GM12873 (cell line): ENCODE results near the gene SCN5A.

Experiments used
- CTCF ChIP-seq: IDR thresholded peaks from 2 replicates; pipeline ENCODE4 v1.5.1; 2012; ENCODE audit warnings: low read depth, mild to moderate bottlenecking, moderate library complexity, low read length, control low read depth; ENCODE audit not compliant: insufficient read depth; ENCODE audit errors: missing control alignments

Gene SCN5A

GRCh38 chr3:38687321-38687720 lies 37.8 kb upstream of the SCN5A start:
- no peak for TF ChIP-seq CTCF

DNA sequence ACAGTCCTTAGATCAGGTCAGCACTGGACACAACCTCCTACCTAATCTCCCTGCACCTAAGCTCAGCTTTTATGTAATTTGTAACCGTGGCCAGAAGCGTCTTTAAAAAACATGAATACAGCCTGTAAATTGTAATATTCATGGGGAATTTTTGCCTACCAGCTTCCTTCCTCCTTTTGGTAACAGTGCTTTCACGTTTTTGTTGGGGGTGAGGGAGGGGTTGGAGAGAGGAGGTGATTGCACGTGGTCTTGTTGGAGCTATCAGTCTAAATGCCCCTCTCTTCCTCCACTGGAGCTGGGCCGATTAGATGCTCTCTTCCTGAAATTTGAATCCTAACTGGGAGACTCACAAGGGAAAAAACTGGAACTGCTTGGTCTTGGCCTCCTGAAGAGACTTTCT lies 35.1 kb upstream of the SCN5A start:
- TF ChIP-seq CTCF = no peak

- no peak for TF ChIP-seq CTCF
These were observed 20.2 kb upstream of the SCN5A start for GRCh38 chr3:38669668-38670067.

DNA sequence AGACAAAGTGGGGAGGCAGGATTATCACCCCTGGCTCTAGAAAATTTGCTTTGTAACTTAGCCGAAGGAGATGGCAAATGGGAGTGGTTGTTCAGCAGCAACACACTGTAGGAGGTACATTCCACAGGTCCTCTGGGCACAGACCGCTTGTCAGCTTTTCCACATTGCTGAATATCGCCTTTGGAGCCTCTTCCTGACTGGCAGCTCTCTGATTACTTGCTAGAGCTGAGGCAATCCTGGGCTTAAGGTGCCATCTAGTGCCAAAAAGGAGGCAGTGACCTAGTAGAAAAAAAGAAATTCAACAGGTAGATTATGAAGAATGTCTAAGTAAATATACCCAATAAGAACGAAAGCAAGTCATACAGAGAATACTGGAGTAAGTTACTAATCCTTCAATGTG lies 13.1 kb upstream of the SCN5A start:
- TF ChIP-seq CTCF = peak; percentile 45

DNA sequence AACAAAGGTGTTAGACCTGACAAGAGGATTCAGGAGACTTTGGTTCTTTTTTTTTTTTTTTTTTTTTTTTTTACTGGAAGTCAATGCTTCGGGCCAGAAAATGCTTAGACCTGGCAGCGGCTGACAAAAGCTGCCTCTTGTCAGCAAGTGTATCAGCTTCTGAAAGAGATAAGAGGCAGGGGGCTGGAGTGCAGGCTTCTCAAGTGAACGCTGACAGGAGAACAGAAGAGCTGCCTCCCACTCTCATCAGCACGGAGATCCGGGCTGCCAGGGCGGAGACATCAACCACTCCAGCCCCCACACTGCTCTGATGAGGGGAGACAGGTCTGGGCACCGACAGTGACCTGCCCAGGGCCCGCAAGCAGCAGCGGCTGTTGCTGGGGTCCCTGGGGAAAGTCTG lies 9.4 kb upstream of the SCN5A start:
- TF ChIP-seq CTCF = no peak

DNA sequence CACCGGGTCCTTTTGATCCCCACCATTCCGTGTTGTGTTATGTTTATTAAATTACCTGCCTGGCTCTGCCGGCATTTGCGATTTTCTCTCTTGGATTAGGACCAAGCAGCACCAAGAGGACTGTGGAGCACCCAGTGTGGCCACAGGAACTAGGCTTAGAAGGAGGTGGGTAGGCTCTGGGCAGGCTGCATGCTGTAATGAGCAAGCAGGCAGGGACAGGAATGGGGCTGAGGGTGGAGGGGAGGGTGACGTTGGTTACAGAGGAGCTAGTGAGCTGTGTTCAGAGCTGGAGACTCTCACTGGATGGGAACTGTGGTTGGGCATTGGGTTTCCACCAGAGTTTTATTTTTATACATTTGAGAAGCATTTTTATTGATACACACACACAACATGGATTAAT lies 7.9 kb upstream of the SCN5A start:
- TF ChIP-seq CTCF = no peak

DNA sequence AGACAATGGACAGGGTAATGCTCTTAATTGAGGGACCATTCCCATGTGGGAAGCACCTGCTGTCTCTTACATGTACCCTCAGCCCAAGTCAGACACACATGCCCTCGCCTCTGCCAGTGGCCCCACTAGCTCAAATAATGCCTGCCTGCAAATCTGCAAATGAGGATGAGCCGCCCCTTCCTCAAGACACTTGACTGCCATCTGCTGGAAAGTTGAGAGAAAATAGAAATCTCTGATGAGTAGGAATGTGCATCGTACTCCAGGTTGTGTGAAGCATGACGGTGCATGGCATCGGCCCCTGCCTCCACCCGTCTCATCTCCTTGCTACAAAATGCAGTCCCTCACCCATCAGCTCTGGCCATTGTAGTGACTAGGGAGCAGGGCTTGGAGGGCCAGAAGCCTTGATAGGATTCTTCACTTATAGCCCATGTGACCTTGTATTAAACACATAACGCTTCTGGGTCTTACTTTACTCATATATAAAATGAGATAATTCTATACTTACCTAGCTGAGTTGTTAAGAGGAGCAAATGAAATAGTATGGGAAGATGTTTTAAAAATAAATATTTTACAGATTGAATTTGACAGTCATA lies 6.3 kb upstream of the SCN5A start:
- peak; percentile 62 for TF ChIP-seq CTCF
